ENCODE data around the gene DIP2C. TPM values are rescaled to one million over a fixed set of nuclear protein-coding genes. Genes with fewer than 3 reads are reported as not detected.
A peak's percentile ranks its signal among the peaks of the same experiment; 100 is the strongest.
"Not testable (repeated sequence)": the region's sequence is repeated elsewhere in the genome, so short reads cannot be mapped to it uniquely, and the experiment has no call there.

DIP2C gene
- total RNA-seq, 1 donor from 2014 or later: 38.5 TPM

- peak; percentile 37 for DNase-seq (ENCODE audit: low spot score)
Observed at GRCh38 chr10:520402-520787, 169.1 kb downstream of the DIP2C start.

DNA sequence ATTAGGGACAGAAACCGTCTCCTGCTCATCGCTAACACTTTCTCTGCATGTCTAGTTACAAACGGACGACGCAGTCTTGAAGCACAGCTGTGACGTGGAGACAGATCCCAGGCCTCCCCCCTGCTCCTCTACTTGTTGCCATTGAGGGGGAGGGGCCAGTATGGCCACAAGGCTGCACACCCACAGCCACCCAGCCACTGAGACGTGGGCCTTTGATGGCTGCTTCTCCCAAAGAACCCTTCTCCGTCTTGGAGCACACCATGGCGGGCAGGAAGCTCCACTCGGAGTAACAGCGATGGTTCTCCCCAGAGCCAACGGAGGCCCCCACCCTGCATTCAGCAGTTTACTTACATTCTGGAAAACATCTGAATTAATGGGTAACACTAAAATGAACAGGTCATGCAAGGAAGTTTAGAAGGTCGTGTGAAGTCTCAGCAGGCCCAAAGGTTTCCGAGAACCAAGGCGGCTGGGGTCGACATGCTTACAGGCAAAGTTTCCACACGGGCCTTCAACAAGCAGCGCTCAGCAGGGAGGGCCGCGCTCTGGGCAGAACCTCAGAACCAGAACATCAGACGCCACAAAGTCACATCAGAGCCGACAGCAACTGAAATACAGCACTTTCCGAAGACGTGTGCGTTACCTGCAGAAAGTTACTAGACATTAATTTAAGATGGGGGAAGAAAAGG lies 169.6 kb downstream of the DIP2C start:
- peak; percentile 67 for DNase-seq (ENCODE audit: low spot score)

- DNase-seq (ENCODE audit: low spot score): peak; percentile 78
Observed at GRCh38 chr10:519055-519715, 170.3 kb downstream of the DIP2C start.

- DNase-seq (ENCODE audit: low spot score): no peak
Observed at GRCh38 chr10:517872-518475, 171.5 kb downstream of the DIP2C start.

DNA sequence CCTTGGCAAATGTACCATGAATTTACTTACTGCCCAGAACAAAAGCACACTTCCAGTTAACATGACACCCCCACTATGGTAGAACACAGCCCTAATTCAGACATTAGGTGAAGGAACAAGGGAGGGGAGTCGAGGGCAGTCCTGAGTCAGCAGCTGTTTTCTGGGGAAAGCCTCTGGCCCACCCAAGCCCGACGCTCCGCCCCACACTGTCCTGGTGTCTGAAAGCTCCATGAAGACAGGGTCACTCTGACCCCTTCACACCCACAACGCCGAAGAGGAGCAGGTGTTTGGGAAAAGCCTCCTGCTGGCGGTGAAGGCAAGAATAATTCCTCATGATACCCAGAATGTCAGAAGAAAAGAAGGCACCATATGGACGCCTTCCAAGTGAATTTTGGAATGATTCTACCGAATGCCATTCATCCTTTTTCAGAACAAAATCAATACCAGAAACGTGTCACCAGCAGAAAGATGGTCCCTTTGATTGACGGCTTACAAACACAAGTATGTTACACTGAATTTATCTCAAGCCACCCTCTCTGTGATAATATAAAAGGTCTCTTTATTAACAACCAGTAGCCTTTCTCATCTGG lies 172.1 kb downstream of the DIP2C start:
- DNase-seq (ENCODE audit: low spot score): peak; percentile 35

DNA sequence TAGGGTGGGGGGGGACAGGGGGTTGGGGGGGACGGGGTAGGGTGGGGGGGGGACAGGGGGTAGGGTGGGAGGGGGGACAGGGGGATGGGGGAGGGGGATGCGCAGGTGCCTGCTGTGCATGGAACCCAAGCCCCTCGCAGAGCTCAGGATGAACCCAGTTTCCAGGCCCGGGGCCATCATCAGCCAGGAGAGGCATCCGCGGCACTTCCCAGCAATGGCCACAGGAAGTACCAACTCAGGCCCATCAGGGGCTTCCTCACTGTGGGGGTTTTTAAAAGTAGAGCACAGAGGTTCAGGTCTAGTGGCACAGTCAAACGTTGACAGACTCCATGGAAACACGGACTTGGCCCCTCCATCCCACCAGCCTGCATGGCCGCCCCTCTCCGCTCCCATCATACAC lies 172.7 kb downstream of the DIP2C start:
- DNase-seq (ENCODE audit: low spot score): peak; percentile 80

DNA sequence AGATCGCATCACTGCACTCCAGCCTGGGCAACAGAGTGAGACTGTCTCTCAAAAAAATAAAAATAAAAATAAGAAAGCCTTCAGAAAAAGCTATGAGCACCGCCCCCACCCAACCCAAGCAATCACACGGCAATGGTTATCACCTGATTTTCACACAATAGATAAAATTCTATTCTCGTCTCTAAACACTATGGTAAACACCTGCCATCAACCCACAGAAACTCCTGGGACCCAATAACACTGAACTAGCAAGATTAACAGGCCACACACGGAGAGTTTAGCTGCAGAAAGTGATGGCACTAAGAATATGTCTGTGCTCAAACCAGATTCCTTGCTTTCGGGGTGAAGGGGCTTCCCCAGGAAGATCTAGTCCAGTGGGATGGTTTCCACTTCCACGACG lies 173.8 kb downstream of the DIP2C start:
- no peak for DNase-seq (ENCODE audit: low spot score)

DNA sequence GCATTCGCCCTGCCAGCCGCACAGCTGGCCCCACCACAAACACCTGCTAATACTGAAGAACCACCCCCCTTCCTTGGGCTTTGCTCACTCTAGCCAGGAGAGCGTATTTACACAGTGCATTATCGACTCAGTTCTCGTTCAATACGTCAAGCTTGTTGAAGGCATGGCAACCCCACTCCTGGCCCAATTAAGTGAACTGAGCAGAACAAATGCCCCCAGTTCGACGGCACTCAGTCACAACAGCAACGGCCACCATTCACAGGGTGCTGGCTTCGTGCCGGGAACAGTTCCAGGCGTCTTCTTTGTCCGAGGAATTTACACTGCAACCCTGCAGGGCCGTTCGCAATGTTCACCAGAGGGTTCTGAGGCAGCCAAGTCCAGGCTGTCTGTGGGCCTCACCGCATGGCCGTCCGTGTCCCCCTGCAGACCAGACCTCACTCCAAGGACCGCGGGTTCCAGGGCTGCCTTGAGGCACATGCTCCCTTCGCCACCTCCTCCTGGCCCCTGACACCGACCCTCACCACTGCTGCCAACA lies 175.3 kb downstream of the DIP2C start:
- no peak for DNase-seq (ENCODE audit: low spot score)

- no peak for DNase-seq (ENCODE audit: low spot score)
Observed at GRCh38 chr10:513393-513792, 176.1 kb downstream of the DIP2C start.

- DNase-seq (ENCODE audit: low spot score): not testable (repeated sequence)
Observed at GRCh38 chr10:512661-513060, 176.8 kb downstream of the DIP2C start.

GRCh38 chr10:511849-512191 lies 177.6 kb downstream of the DIP2C start:
- DNase-seq (ENCODE audit: low spot score): no peak

GRCh38 chr10:511101-511848 lies 178.2 kb downstream of the DIP2C start:
- DNase-seq (ENCODE audit: low spot score): peak; percentile 97

DNA sequence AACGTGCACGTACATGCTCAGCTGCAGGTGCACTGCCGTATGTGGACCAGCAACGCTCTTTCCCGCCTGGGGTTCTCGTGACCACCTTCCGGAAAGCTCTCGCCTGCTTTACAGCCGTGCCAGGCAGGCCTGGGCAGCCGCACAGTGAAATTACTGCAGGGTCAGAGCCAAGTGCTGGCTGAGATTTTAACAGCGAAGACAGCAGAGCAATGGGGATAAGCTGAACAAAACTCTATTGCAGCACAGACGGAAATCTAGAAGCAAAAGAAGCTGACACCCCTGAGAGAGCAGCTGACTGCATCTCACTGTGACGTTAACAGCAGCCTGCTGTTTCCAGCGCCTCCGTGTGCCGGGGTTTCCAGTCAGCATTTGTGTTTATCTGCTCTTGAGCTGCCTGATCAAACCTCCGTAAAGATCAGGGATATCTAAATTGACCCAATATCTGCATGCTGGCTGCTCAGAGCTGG lies 179.0 kb downstream of the DIP2C start:
- DNase-seq (ENCODE audit: low spot score): no peak

- no peak for DNase-seq (ENCODE audit: low spot score)
Observed at GRCh38 chr10:509361-510102, 179.9 kb downstream of the DIP2C start.

- DNase-seq (ENCODE audit: low spot score): no peak
Observed at GRCh38 chr10:508726-509125, 180.7 kb downstream of the DIP2C start.

DNA sequence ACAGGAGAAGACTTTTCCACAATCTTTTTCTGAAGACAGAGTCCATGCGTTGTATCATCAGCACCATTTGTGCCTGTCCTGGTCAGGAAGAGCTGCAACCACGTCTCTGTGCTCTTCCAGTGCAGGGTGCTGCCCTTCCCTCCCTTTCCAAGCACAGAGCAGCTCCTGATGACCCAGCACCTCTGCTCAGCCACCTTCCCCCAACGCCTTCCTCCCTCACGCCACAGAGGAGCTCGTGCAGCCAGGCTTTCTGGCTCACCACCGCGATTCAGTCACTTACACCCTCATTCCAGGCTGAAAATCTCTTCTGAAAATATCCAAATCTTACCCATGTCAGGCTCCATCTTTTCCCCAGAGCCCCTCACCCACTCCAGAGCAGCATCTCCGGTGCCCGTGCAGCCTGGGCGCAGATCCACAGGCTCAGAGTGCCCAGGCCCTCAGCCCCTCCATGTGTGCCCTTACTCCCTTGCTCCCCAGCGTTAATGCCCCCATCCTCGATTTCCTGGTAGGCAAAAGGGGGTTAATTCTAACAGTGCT lies 181.5 kb downstream of the DIP2C start:
- no peak for DNase-seq (ENCODE audit: low spot score)

GRCh38 chr10:507355-507699 lies 182.1 kb downstream of the DIP2C start:
- no peak for DNase-seq (ENCODE audit: low spot score)

- no peak for DNase-seq (ENCODE audit: low spot score)
Observed at GRCh38 chr10:506451-507354, 182.8 kb downstream of the DIP2C start.

GRCh38 chr10:505419-505818 lies 184.0 kb downstream of the DIP2C start:
- no peak for DNase-seq (ENCODE audit: low spot score)
